Measurements from ENCODE around the gene QPCT.

The QPCT gene

DNA sequence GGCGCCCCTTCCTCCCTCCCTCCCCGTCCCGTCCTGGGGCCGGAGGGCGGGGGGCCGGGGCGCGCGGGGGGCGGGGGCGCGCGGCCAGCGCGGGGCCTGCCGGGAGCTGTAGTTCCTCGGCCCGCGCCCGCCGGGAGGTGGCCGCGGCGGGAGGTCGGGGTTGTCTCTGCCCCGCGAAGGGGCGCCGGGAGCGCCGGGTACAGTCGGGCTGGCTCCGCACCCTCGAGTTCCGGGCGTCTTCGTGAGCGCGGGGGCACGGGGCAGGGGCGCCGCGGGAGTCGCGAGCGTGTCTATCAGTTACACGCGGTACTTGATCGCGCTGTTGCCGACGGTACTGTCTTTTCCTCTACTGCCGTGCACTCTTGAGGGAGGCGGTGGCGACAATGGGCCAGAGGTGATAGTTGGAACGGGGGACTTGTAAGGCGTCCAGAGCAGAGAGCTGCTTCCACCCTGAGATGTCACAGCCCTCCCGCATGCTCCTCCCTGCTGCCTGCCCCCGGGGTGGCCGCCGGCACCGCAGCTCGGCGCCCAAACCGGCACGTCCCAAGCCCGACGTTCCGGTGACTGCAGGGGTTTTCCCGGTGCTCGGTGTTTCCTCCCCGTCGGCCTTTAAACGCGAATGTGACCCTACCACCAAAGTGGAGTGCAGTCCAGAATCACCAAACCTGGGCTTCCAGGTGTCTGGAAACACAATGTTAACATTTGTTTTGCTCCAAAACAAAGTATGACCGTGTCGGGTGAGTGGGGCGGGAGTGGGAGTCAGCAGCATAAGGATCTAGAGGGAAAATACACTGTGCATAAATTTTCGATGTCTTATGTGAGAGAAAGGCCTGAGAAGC is 19.4 kb upstream of the QPCT start, which contains the start of gene PRKD3:
PRKD3 (minus strand) TSS at position 48 of the 839 bp plus-strand sequence. CDS start 8,309 bp downstream, outside the sequence.
- peak; percentile 66 to 92 (median 82) for DNase-seq

DNA sequence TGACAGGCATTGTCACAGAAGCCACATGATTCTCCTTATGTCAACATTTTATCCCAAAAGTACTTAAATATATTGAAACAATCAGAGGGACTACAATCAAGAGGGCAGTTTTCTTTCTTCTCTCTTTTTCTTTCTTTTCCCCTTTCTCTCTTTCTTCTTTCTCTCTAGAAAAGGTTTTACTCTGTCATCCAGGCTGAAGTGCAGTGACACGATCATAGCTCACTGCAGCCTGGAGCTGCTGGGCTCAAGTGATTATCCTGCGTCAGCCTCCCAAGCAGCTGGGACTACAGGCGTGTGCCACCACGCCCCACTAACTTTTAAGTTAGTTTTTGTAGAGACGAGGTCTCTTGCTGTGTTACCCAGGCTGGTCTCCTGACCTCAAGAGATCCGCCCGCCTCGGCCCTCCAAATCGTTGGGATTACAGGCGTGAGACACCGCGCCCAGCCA is 18.8 kb upstream of the QPCT start:
- no peak for DNase-seq

DNA sequence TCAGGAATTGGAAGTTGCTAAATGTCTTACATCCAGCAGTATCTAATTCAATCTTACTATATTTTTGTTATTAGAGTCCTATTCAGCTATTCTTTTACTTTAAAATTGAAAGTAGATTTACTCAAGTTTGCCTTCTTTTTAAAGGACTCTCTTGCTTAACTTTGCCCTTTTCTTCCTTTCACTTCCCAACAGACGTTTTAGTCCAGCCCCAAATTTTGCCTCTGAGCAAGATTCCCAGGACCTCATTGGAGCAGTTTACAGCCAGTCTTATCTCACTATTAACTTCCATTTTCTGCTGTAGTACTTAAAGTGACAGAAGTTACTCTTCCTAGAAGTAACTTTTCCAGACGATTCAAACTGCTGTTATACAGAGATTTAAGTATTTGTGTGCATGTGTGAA is 18.1 kb upstream of the QPCT start:
- DNase-seq = peak; percentile 87 to 92 (median 90)

DNA sequence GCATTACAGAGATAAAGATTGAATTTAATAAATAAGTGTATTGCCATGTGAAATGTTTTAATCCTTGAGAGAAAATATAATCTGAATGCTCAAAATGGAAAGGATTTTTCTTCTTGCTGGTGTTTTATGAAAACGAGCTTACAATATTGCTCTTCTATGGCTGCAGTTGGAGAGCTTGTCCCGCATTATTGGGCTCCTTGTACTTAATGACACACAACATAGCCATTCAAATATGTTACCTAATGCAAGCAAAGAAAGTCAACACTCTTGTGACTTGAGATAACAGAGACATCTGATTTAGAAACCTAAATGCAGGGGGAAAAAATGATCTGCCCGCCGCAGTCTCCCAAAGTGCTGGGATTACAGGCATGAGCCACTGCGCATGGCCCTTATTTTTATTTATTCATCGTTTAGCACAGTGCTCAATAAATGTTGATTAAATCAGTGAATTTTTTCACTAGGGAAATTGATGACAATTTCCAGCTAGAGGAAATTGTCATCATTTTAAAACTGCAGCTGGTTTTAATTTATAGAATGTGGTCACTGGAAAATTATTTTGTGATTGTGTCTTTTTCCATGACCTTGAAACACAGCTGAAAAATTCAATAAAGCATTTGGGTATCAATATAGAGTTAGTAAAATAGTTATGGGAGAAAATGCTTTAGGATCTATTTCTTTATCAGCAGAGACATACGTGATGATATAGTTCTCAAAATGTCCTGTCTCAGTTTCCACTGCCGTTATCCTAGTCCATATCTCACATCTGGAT is 17.4 kb upstream of the QPCT start:
- no peak for DNase-seq

GRCh38 chr2:37330681-37331080 is 13.7 kb upstream of the QPCT start:
- peak; percentile 36 to 64 (median 63) for DNase-seq

DNA sequence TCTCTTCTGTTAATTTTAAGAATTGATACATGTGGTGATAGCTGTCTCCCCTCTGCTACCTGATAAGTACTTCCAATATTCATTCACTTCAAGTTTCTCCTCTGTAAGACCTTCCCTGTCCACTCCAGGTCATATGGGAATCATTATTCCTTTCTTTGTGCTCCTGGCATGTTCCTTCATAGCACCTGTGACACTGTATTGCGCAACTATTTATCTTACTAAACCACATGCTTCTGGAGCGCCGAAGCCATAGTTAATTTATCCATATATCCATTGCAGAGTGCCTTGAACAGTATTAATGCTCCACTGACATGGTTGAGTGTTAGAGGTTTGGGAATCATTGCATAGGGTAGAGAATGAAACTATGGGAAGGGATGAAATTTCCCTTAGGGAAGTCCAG is 11.9 kb upstream of the QPCT start:
- DNase-seq = no peak

GRCh38 chr2:37333256-37333655 is 11.2 kb upstream of the QPCT start:
- no peak for DNase-seq

- no peak for DNase-seq
Measured at GRCh38 chr2:37335604-37336003, 8.8 kb upstream of the QPCT start.

GRCh38 chr2:37337620-37338280 is 6.7 kb upstream of the QPCT start:
- peak in 1 of 3 donors; percentile 44 for DNase-seq

GRCh38 chr2:37338933-37339332 is 5.5 kb upstream of the QPCT start:
- no peak for DNase-seq

- no peak for DNase-seq
Measured at GRCh38 chr2:37340637-37341036, 3.8 kb upstream of the QPCT start.

DNA sequence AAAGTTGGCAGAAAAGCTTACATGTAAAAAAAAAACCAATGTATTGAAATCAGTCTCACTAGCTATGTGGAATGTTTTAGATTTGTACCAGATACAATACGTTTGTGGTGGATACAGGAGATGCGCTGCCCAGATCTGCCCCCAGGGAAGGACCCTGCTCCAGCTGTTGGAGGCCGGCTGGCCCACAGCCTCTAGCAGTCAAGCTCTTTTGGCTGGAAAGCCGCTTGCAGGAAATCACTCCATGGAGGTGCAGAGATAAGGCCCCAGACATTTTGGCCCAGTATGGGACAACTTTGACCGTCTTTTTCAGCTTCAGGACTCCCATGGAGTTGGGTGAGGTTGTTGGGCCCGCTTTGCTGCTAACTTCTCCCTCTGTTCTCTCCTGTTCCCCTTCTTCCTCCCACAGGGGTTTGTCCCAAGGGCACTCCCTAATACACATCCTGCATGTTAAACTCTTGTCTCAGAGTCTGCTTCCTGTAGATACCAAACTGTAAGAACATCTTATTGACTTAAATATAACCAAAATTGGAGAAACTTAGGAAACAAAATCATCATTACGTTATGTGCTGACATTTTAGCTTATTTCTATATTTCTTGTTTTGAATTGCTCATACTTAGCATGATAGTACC is 1.7 kb upstream of the QPCT start:
- peak in 2 of 3 donors; percentile 22 to 30 for DNase-seq

DNA sequence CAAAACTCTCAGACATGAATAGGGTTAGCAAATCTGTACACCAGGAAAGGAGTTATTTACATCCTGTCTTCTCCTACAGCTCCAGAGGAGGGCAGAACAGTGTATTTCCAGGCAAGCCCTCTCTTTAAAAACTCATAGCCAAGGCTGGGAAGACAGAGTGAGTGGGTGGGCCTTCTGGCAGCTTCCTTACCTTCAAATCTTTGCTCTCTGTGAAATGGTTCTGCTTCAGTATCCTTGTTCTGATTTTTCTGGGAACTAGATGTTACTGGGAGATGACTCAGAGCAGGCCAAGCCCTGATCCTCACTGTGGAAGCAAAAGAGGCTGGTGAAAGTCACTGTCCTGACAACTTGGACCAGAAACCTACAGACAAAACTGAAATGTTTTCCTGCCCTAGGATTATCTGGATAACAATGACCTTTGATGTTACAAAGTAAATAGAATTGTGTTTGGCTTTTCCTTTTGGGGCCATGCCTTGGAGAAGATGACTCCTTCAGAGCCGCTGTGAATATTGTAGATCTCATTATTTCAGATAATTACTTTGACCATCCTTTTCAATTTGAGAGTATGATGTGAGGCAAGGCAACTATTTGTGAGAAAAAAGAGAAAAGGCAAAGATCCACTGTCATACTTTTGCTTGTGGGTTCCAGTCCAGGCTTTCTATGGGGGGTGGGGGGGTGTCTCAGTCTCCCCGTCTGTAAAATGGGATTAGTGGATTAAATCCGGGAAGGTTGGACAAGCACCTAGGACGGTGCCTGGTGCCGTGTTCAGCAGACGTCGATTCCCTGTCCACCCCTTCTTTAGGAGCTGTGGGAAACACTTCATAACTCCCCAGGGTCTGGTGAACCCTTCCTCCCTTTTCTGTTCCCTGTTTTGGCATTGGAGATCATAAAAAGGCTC is 644 bp upstream of the QPCT start:
- peak; percentile 67 to 80 (median 68) for DNase-seq

GRCh38 chr2:37348155-37348554 is 3.7 kb downstream of the QPCT start:
- DNase-seq = no peak

- DNase-seq = peak; percentile 33 to 55 (median 36)
Measured at GRCh38 chr2:37349231-37349860, 4.9 kb downstream of the QPCT start.

DNA sequence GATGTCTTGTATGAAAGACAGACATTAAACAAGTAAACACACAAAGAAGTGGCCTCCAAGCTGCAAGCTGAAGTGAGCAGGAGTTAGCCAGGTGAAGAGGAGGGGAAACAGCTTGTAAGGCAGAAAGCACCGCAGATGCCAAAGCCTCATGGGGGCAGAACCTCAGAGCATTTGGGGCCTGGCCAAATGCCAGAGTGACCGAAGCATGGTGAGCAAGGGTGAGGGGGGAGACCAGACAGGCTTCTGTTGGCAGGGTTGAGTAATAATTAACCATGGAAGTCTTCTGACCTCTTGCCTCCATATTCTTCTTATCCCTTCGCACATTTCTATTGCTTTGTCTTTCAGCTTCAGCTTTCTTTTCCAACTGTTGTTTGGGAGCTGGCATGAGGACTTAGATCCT is 5.6 kb downstream of the QPCT start:
- peak in 2 of 3 donors; percentile 30 to 31 for DNase-seq

DNA sequence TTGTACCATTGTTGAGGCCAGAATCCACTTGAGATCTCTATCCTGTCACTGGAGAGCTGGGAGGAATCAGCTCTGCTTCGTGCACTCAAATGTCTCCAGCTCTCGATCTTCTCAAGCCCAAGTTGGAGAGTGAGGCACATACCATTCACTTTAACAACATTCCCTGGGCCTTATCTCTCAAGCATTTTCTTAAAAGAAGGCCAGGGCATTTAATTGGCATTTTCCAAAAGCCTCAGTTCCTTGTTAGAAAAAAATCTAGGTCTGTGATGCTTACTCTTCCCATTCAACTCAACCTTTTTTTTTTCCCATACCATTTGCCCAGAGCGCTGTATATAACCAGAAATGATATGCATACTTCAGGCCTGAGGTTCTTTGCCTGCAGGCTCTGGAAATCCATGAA is 10.1 kb downstream of the QPCT start:
- DNase-seq = no peak

- DNase-seq = no peak
Measured at GRCh38 chr2:37355735-37356134, 11.3 kb downstream of the QPCT start.

DNA sequence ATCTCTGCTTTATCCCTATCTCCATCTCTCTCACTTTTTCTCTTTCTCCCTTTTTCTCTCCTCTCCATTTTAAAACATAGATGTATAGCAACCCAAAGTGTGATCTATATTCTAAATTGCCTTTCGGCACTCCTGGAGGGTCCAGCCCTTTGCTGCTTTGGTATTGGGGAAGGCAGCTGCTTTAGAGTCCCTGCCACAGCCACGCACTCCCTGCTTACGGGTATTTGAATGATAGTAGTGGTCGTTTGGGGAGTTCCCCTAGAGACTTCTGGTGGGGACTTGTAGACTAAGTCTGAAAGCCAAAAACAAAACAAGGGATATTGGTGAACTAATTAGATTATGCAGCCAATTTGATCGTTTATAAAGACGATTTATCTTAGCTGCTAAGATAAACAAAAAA is 11.9 kb downstream of the QPCT start:
- DNase-seq = no peak

DNA sequence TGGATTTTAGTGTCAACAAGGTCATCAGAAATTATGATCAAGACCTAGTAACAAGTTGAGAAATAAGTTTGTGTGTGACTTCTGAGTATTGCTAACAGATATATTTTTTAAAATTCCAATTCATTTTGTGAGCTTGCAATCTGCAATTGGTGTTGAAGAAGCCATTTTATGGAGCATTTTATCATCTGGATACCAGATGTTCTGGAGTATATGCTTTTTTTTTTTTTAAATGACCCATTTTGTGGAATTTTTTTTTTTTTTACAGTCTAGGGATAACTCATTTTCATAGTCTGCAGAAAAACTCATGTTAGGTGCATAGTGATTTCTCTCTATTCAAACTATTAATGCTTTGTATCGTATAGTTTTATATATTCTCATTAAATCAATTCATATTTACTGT is 12.6 kb downstream of the QPCT start:
- no peak for DNase-seq

GRCh38 chr2:37357530-37357929 is 13.1 kb downstream of the QPCT start:
- no peak for DNase-seq
